HUES6 (cell line): ENCODE measurements around the gene BNIP5.

Source experiments
- H3K27ac ChIP-seq: 2 replicates; pipeline ENCODE4 v1.7.0; 2013; ENCODE audit warnings: low read depth, mild to moderate bottlenecking, low read length, inconsistent platforms
- H3K27me3 ChIP-seq: 2 replicates; pipeline ENCODE4 v1.6.1; 2013; ENCODE audit warnings: low read length; ENCODE audit not compliant: control insufficient read depth, insufficient read depth
- H3K36me3 ChIP-seq: 2 replicates; pipeline ENCODE4 v1.6.1; 2013; ENCODE audit warnings: low read length; ENCODE audit not compliant: control insufficient read depth, insufficient read depth
- H3K4me1 ChIP-seq: 2 replicates; pipeline ENCODE4 v1.6.1; 2013; ENCODE audit warnings: low read length; ENCODE audit not compliant: control insufficient read depth, insufficient read depth
- H3K4me3 ChIP-seq: 2 replicates; pipeline ENCODE4 v1.5.1; 2013; ENCODE audit warnings: low read depth, low read length
- H3K9ac ChIP-seq: one replicate; pipeline ENCODE4 v1.6.1; 2013; ENCODE audit warnings: mild to moderate bottlenecking, low read length
- H3K9me3 ChIP-seq: 2 replicates; pipeline ENCODE4 v1.6.1; 2013; ENCODE audit warnings: low read depth, low read length; ENCODE audit not compliant: control insufficient read depth, insufficient read depth

BNIP5 gene

GRCh38 chr6:36290668-36291620, 45.7 kb downstream of the BNIP5 start:
- H3K27ac ChIP-seq = no peak overlapping the region
- no peak overlapping the region for H3K4me3 ChIP-seq
- peaks cover 2% of the 10 kb centered on the region; the same call in 1 of the 2 replicates for H3K27me3 ChIP-seq
- H3K36me3 ChIP-seq = no peaks in the 10 kb centered on the region
- H3K9ac ChIP-seq = no peak overlapping the region
- no peaks in the 10 kb centered on the region for H3K9me3 ChIP-seq
- peaks cover 9% of the 10 kb centered on the region for H3K4me1 ChIP-seq

GRCh38 chr6:36289281-36289878, 47.3 kb downstream of the BNIP5 start:
- no peak overlapping the region for H3K9ac ChIP-seq
- no peak overlapping the region for H3K4me3 ChIP-seq
- no peaks in the 10 kb centered on the region for H3K9me3 ChIP-seq
- H3K27ac ChIP-seq = no peak overlapping the region
- H3K36me3 ChIP-seq = no peaks in the 10 kb centered on the region
- H3K27me3 ChIP-seq = peaks cover 18% of the 10 kb centered on the region; the same call in 1 of the 2 replicates
- H3K4me1 ChIP-seq = peaks cover 9% of the 10 kb centered on the region

- peaks cover 9% of the 10 kb centered on the region for H3K4me1 ChIP-seq
- H3K9me3 ChIP-seq = no peaks in the 10 kb centered on the region
- H3K4me3 ChIP-seq = no peak overlapping the region
- H3K36me3 ChIP-seq = no peaks in the 10 kb centered on the region
- H3K27me3 ChIP-seq = peaks cover 27% of the 10 kb centered on the region; the same call in 1 of the 2 replicates
- no peak overlapping the region for H3K27ac ChIP-seq
- no peak overlapping the region for H3K9ac ChIP-seq
Measured at GRCh38 chr6:36286858-36287257, 49.8 kb downstream of the BNIP5 start.

GRCh38 chr6:36285797-36286196, 50.9 kb downstream of the BNIP5 start:
- no peak overlapping the region for H3K27ac ChIP-seq
- peaks cover 27% of the 10 kb centered on the region; the same call in 1 of the 2 replicates for H3K27me3 ChIP-seq
- no peaks in the 10 kb centered on the region for H3K9me3 ChIP-seq
- no peak overlapping the region for H3K4me3 ChIP-seq
- no peak overlapping the region for H3K9ac ChIP-seq
- H3K4me1 ChIP-seq = peaks cover 4% of the 10 kb centered on the region
- no peaks in the 10 kb centered on the region for H3K36me3 ChIP-seq

- no peaks in the 10 kb centered on the region for H3K9me3 ChIP-seq
- peaks cover 3% of the 10 kb centered on the region; the same call in 1 of the 2 replicates for H3K4me1 ChIP-seq
- H3K36me3 ChIP-seq = no peaks in the 10 kb centered on the region
- no peak overlapping the region for H3K27ac ChIP-seq
- H3K27me3 ChIP-seq = peaks cover 27% of the 10 kb centered on the region; the same call in 1 of the 2 replicates
- no peak overlapping the region for H3K9ac ChIP-seq
- H3K4me3 ChIP-seq = no peak overlapping the region
Measured at GRCh38 chr6:36285187-36285671, 51.5 kb downstream of the BNIP5 start.

- no peaks in the 10 kb centered on the region for H3K36me3 ChIP-seq
Measured at GRCh38 chr6:36284359-36284758, 52.3 kb downstream of the BNIP5 start.

GRCh38 chr6:36283608-36284007, 53.1 kb downstream of the BNIP5 start:
- H3K36me3 ChIP-seq = no peaks in the 10 kb centered on the region
- no peak overlapping the region for H3K4me3 ChIP-seq
- H3K4me1 ChIP-seq = no peaks in the 10 kb centered on the region
- no peak overlapping the region for H3K27ac ChIP-seq
- no peak overlapping the region for H3K9ac ChIP-seq
- no peaks in the 10 kb centered on the region for H3K9me3 ChIP-seq
- peaks cover 27% of the 10 kb centered on the region; the same call in 1 of the 2 replicates for H3K27me3 ChIP-seq

More at GRCh38 chr6:36284359-36284758, 52.3 kb downstream of the BNIP5 start:
- Histone ChIP-seq H3K9ac (no peak overlapping the region), H3K9me3 (no peaks in the 10 kb centered on the region), H3K4me1 (peaks cover 3% of the 10 kb centered on the region; the same call in 1 of the 2 replicates), H3K27ac (no peak overlapping the region), H3K27me3 (peaks cover 27% of the 10 kb centered on the region; the same call in 1 of the 2 replicates), H3K4me3 (no peak overlapping the region)

- Histone ChIP-seq H3K4me3 (no peak overlapping the region), H3K27ac (no peak overlapping the region), H3K9me3 (no peaks in the 10 kb centered on the region), H3K36me3 (no peaks in the 10 kb centered on the region), H3K9ac (no peak overlapping the region), H3K4me1 (no peaks in the 10 kb centered on the region), H3K27me3 (peaks cover 25% of the 10 kb centered on the region; the same call in 1 of the 2 replicates)
Measured at GRCh38 chr6:36280983-36281382, 55.7 kb downstream of the BNIP5 start.

- no peaks in the 10 kb centered on the region for H3K9me3 ChIP-seq
- H3K36me3 ChIP-seq = no peaks in the 10 kb centered on the region
- H3K9ac ChIP-seq = no peak overlapping the region
- no peak overlapping the region for H3K27ac ChIP-seq
- no peak overlapping the region for H3K4me3 ChIP-seq
- peaks cover 20% of the 10 kb centered on the region; the same call in 1 of the 2 replicates for H3K27me3 ChIP-seq
- H3K4me1 ChIP-seq = no peaks in the 10 kb centered on the region
Measured at GRCh38 chr6:36280467-36280866, 56.2 kb downstream of the BNIP5 start.

- Histone ChIP-seq H3K4me1 (no peaks in the 10 kb centered on the region), H3K36me3 (no peaks in the 10 kb centered on the region), H3K9me3 (no peaks in the 10 kb centered on the region), H3K9ac (no peak overlapping the region), H3K27me3 (no peaks in the 10 kb centered on the region; the same call in 1 of the 2 replicates), H3K4me3 (no peak overlapping the region), H3K27ac (no peak overlapping the region)
Measured at GRCh38 chr6:36277946-36278470, 58.7 kb downstream of the BNIP5 start.
